ENCODE data around the gene HELZ.

DNA sequence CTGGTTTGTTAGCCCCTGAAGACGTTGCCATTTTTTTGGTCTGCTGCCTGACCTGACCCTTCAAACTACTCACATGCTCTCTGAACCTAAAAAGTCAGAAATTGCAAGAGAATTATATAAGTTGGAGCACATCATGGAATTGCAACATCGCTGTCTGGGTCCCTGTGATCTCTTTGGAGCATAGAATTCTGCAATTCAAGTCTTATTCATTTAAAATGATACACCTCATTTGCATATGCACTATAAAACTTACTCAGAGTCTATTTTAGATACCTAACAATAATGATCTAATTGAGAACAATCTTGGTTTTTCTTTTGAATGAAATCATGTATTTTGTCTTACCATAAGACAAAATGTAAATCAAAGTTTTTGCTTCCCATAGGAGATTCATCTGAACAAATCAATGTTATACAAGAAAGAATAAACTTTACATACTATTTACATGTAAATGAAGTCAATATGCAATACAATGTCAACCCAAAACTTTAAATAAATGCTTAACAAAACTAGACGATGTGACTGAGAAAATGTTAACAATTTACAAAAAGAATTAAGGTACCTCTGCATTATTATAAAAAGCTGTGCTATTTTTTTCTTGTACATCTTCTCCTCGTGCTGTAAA, 99.7 kb downstream of the HELZ start:
- TF ChIP-seq, protein P1, sequence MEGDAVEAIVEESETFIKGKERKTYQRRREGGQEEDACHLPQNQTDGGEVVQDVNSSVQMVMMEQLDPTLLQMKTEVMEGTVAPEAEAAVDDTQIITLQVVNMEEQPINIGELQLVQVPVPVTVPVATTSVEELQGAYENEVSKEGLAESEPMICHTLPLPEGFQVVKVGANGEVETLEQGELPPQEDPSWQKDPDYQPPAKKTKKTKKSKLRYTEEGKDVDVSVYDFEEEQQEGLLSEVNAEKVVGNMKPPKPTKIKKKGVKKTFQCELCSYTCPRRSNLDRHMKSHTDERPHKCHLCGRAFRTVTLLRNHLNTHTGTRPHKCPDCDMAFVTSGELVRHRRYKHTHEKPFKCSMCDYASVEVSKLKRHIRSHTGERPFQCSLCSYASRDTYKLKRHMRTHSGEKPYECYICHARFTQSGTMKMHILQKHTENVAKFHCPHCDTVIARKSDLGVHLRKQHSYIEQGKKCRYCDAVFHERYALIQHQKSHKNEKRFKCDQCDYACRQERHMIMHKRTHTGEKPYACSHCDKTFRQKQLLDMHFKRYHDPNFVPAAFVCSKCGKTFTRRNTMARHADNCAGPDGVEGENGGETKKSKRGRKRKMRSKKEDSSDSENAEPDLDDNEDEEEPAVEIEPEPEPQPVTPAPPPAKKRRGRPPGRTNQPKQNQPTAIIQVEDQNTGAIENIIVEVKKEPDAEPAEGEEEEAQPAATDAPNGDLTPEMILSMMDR (IDR thresholded peaks at IDR 0.05 in 8 of 11, conservative IDR thresholded peaks at IDR 0.05 in 3 of 11) = no peak
- no peak for TF ChIP-seq POLR2A (IDR thresholded peaks at IDR 0.05)
- TF ChIP-seq POLR2AphosphoS5 (IDR thresholded peaks at IDR 0.05) = no peak
